Stomach (tissue), 4 donors: ENCODE measurements around the gene RBM3.
"Not testable (repeated sequence)": the region's sequence is repeated elsewhere in the genome, so short reads cannot be mapped to it uniquely, and the experiment has no call there.

Source experiments
- POLR2AphosphoS5 ChIP-seq, 3 donors: sonication (generic); formaldehyde crosslinking; IDR thresholded peaks; one replicate each; pipeline ENCODE4 v1.6.1; 2016; ENCODE audit warnings: antibody characterized with exemption in 3 of 3
- TF ChIP-seq, protein P1 (sequence below), 7 experiments: fragments of 450-650 bp in 4 of 7; fragments of 200-600 bp in 3 of 7; sonication (generic) in 3 of 7; IDR thresholded peaks; one replicate each; pipeline ENCODE4 v1.5.1; 2016 to 2019; ENCODE audit warnings: antibody characterized with exemption in 7 of 7, control low read depth in 2 of 7, mild to moderate bottlenecking in 1 of 7

DNA sequence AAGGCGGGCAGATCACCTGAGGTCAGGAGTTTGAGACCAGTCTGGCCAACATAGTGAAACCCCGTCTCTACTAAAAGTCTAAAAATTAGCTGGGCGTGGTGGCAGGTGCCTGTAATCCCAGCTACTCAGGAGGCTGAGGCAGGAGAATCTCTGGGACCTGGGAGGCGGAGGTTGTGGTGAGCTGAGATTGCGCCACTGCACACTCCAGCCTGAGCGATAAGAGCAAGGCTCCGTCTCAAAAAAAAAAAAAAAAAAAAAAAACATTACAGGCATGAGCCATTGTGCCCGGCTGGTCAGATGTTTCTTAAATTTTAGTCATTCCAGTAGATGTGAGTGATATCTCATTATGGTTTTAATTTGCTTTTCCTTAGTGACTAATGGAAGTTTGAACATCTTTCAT, 48.4 kb upstream of the RBM3 start:
- TF ChIP-seq, protein P1, sequence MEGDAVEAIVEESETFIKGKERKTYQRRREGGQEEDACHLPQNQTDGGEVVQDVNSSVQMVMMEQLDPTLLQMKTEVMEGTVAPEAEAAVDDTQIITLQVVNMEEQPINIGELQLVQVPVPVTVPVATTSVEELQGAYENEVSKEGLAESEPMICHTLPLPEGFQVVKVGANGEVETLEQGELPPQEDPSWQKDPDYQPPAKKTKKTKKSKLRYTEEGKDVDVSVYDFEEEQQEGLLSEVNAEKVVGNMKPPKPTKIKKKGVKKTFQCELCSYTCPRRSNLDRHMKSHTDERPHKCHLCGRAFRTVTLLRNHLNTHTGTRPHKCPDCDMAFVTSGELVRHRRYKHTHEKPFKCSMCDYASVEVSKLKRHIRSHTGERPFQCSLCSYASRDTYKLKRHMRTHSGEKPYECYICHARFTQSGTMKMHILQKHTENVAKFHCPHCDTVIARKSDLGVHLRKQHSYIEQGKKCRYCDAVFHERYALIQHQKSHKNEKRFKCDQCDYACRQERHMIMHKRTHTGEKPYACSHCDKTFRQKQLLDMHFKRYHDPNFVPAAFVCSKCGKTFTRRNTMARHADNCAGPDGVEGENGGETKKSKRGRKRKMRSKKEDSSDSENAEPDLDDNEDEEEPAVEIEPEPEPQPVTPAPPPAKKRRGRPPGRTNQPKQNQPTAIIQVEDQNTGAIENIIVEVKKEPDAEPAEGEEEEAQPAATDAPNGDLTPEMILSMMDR (IDR thresholded peaks at IDR 0.05): not testable (repeated sequence)
- TF ChIP-seq POLR2AphosphoS5 (IDR thresholded peaks at IDR 0.05): not testable (repeated sequence)
